ENCODE measurements around the gene ADGRV1.

DNA sequence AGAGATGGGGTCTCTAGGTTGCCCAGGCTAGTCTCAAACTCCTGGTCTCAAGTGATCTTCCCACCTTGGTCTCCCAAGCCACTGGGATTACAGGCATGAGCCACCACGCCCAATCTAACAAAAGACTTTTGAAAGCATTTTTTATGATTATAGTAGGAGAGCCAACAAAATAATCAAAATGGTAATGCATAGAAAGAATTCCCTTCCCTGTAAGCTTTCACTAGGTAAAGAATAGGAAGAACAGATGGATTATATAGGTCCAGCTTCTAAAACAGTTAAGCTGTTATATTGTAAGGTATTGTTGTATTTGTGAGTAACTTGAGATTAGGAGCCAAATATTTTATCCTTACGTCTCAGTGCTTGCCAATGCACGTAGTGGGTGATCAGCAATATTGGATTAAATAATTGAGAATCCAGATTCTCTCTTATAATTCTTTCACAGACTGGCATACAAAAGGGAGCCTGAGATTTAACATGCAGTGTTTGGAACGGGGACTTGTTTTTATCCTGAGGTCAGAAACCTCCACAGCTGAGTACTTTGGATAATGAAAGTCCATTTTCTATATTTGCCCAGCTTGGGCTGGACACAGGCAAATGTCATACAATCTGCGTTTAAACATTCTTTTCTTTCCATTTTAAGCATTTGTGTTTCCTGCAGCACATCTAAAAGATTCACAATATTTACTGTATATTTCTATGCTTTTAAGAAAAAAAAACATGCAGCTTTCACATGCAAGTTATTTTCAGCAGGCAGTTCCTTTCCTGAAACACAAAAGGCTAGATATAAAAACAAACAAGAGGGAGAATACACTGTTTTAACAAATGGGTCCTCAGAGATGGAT is 586.1 kb downstream of the ADGRV1 start:
- TF ChIP-seq POLR2A (IDR thresholded peaks at IDR 0.05) (no peak), EP300 (IDR thresholded peaks at IDR 0.05) (no peak)
- TF ChIP-seq, protein P1, sequence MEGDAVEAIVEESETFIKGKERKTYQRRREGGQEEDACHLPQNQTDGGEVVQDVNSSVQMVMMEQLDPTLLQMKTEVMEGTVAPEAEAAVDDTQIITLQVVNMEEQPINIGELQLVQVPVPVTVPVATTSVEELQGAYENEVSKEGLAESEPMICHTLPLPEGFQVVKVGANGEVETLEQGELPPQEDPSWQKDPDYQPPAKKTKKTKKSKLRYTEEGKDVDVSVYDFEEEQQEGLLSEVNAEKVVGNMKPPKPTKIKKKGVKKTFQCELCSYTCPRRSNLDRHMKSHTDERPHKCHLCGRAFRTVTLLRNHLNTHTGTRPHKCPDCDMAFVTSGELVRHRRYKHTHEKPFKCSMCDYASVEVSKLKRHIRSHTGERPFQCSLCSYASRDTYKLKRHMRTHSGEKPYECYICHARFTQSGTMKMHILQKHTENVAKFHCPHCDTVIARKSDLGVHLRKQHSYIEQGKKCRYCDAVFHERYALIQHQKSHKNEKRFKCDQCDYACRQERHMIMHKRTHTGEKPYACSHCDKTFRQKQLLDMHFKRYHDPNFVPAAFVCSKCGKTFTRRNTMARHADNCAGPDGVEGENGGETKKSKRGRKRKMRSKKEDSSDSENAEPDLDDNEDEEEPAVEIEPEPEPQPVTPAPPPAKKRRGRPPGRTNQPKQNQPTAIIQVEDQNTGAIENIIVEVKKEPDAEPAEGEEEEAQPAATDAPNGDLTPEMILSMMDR (IDR thresholded peaks at IDR 0.05): no peak

Measured in tibial nerve (tissue), 4 donors.